HCT116 (cell line): ENCODE data around the gene SCGB1C2. TPM values are rescaled to one million over a fixed set of nuclear protein-coding genes. Genes with fewer than 3 reads are reported as not detected.
A peak's percentile ranks its signal among the peaks of the same experiment; 100 is the strongest.

Experiments used
- ATAC-seq: fragments of 200-7000 bp; cut with Tn5 transposase; 2 replicates; pipeline ENCODE4 v1.9.1; 2020; ENCODE audit warnings: mild to moderate bottlenecking, moderate library complexity
- BruUV-seq: library from RNA; stranded (reverse); fragments of 400-500 nt; replicated peaks from 2 replicates; lab custom pipeline; 2021; lab: Mats Ljungman, UMichigan
- CTCF ChIA-PET: fragments of 300-600 bp; sonication (Branson Sonifier 250); formaldehyde crosslinking; loops from one replicate; lab custom pipeline; 2021; ENCODE audit warnings: antibody characterized with exemption; lab: Charles Lee
- POLR2A ChIA-PET: fragments of 300-600, 350-600 bp; sonication (Branson Sonifier 250); formaldehyde crosslinking; loops from one replicate; lab custom pipeline; 2021; ENCODE audit warnings: antibody characterized with exemption; lab: Charles Lee
- RAD21 ChIA-PET, 2 experiments: fragments of 300-600 bp; sonication (Branson Sonifier 250); formaldehyde crosslinking; loops; one replicate each; lab custom pipeline; 2023; ENCODE audit warnings: low total read pairs in 2 of 2; ENCODE audit not compliant: uncharacterized antibody in 2 of 2, unreplicated experiment in 2 of 2, low non-redundant PET in 1 of 2; lab: Charles Lee
- DNase-seq: peaks from one replicate; pipeline ENCODE4 v3.0.0-alpha.2; 2010; ENCODE audit warnings: low read depth, low spot score
- H2AFZ ChIP-seq: fragments of 200-600 bp; shearing (Covaris generic), sonication (generic); 2 replicates; pipeline ENCODE4 v1.6.1; 2017; ENCODE audit warnings: low read depth, mixed run types, mixed read lengths, antibody characterized with exemption, low read length; ENCODE audit not compliant: poor library complexity, severe bottlenecking
- H3K27ac ChIP-seq: 2 replicates; pipeline ENCODE4 v1.5.1; 2012; ENCODE audit warnings: low read depth, low read length
- H3K27me3 ChIP-seq: fragments of 200-600 bp; sonication (generic); 2 replicates; pipeline ENCODE4 v1.6.1; 2016; ENCODE audit warnings: mixed run types, low read length, mixed read lengths; ENCODE audit not compliant: insufficient read depth
- H3K36me3 ChIP-seq, 2 experiments: fragments of 200-500 bp in 1 of 2; fragments of 200-600 bp in 1 of 2; sonication (Bioruptor generic) in 1 of 2; sonication (generic) in 1 of 2; 2 replicates each; pipeline versions ENCODE4 v1.5.1 to v1.6.1; 2014 to 2016; ENCODE audit warnings: low read length in 2 of 2, inconsistent platforms in 1 of 2, mixed read lengths in 1 of 2, mixed run types in 1 of 2; ENCODE audit not compliant: insufficient read depth in 2 of 2, control insufficient read depth in 1 of 2
- H3K4me1 ChIP-seq, 2 experiments: fragments of 200-600 bp in 1 of 2; sonication (generic) in 1 of 2; 2 replicates each; pipeline versions ENCODE4 v1.5.1 to v1.6.1; 2012 to 2017; ENCODE audit warnings: low read length in 2 of 2, inconsistent platforms in 1 of 2, mild to moderate bottlenecking in 1 of 2, mixed read lengths in 1 of 2, mixed run types in 1 of 2, moderate library complexity in 1 of 2; ENCODE audit not compliant: insufficient read depth in 2 of 2, control insufficient read depth in 1 of 2
- H3K4me2 ChIP-seq: fragments of 200-600 bp; sonication (generic); 2 replicates; pipeline ENCODE4 v1.6.1; 2017; ENCODE audit warnings: mixed run types, low read length, mixed read lengths
- H3K4me3 ChIP-seq, 2 experiments: fragments of 200-600 bp in 1 of 2; sonication (generic) in 1 of 2; replicated peaks in 1 of 2; 2 replicates each; pipeline ENCODE4 v1.5.1; 2011 to 2016; ENCODE audit warnings: low read length in 2 of 2, control low read depth in 1 of 2, low read depth in 1 of 2, mild to moderate bottlenecking in 1 of 2, mixed read lengths in 1 of 2, mixed run types in 1 of 2
- H3K79me2 ChIP-seq: fragments of 200-600 bp; sonication (generic); 2 replicates; pipeline ENCODE4 v1.6.1; 2017; ENCODE audit warnings: mild to moderate bottlenecking, mixed run types, low read length, moderate library complexity, mixed read lengths; ENCODE audit not compliant: insufficient read depth
- H3K9ac ChIP-seq: fragments of 200-600 bp; sonication (generic); 2 replicates; pipeline ENCODE4 v1.6.1; 2016; ENCODE audit warnings: low read length, mixed read lengths
- H3K9me2 ChIP-seq: fragments of 200-600 bp; sonication (generic), shearing (Covaris generic); 2 replicates; pipeline ENCODE4 v1.6.1; 2017; ENCODE audit warnings: mixed run types, mild to moderate bottlenecking, moderate library complexity; ENCODE audit not compliant: insufficient read depth
- H3K9me3 ChIP-seq, 2 experiments: fragments of 200-500 bp in 1 of 2; fragments of 200-600 bp in 1 of 2; sonication (Bioruptor generic) in 1 of 2; sonication (generic) in 1 of 2; 2 replicates each; pipeline ENCODE4 v1.6.1; 2014 to 2017; ENCODE audit warnings: low read length in 2 of 2, mixed read lengths in 2 of 2, inconsistent platforms in 1 of 2, low read depth in 1 of 2, mild to moderate bottlenecking in 1 of 2, mixed run types in 1 of 2, moderate library complexity in 1 of 2; ENCODE audit not compliant: control insufficient read depth in 1 of 2, insufficient read depth in 1 of 2
- H4K20me1 ChIP-seq: fragments of 200-600 bp; sonication (generic), shearing (Covaris generic); 2 replicates; pipeline ENCODE4 v1.6.1; 2017; ENCODE audit warnings: mixed run types, mild to moderate bottlenecking, moderate library complexity; ENCODE audit not compliant: insufficient read depth
- ATF3 ChIP-seq: IDR thresholded peaks from 2 replicates; pipeline ENCODE4 v1.6.1; 2012
- CBX3 ChIP-seq: IDR thresholded peaks from 2 replicates; pipeline ENCODE4 v1.6.1; 2012; ENCODE audit warnings: low read depth
- CEBPB ChIP-seq: IDR thresholded peaks from 2 replicates; pipeline ENCODE4 v1.6.1; 2012; ENCODE audit warnings: low read depth
- EGR1 ChIP-seq: IDR thresholded peaks from 2 replicates; pipeline ENCODE4 v1.6.1; 2012; ENCODE audit warnings: low read depth
- EZH2 ChIP-seq: fragments of 200-600 bp; sonication (generic); IDR thresholded peaks from 2 replicates; pipeline ENCODE4 v1.6.1; 2017; ENCODE audit warnings: antibody characterized with exemption, mixed run types
- EZH2phosphoT487 ChIP-seq: fragments of 200-600 bp; IDR thresholded peaks from 2 replicates; pipeline ENCODE4 v1.6.1; 2018; ENCODE audit warnings: antibody characterized with exemption, borderline replicate concordance
- FOSL1 ChIP-seq: IDR thresholded peaks from 2 replicates; pipeline ENCODE4 v1.6.1; 2012; ENCODE audit warnings: low read depth
- JUND ChIP-seq: IDR thresholded peaks from 2 replicates; pipeline ENCODE4 v1.6.1; 2012
- POLR2AphosphoS5 ChIP-seq: IDR thresholded peaks from 2 replicates; pipeline ENCODE4 v1.6.1; 2011; ENCODE audit warnings: mild to moderate bottlenecking, low read depth, low read length, moderate library complexity
- RAD21 ChIP-seq: IDR thresholded peaks from 2 replicates; pipeline ENCODE4 v1.6.1; 2012; ENCODE audit warnings: low read depth, mild to moderate bottlenecking
- SIN3A ChIP-seq: IDR thresholded peaks from 2 replicates; pipeline ENCODE4 v1.6.1; 2012; ENCODE audit warnings: low read depth
- SRF ChIP-seq: IDR thresholded peaks from 2 replicates; pipeline ENCODE4 v1.6.1; 2012; ENCODE audit warnings: low read depth
- YY1 ChIP-seq: IDR thresholded peaks from 2 replicates; pipeline ENCODE4 v1.6.1; 2011; ENCODE audit warnings: low read length, low read depth, moderate library complexity, mild to moderate bottlenecking; ENCODE audit not compliant: insufficient replicate concordance; ENCODE audit errors: extremely low read depth
- ZBTB33 ChIP-seq: IDR thresholded peaks from 2 replicates; pipeline ENCODE4 v1.6.1; 2011; ENCODE audit warnings: mild to moderate bottlenecking, low read length, moderate library complexity; ENCODE audit not compliant: insufficient replicate concordance; ENCODE audit errors: extremely low read depth
- ZFX ChIP-seq: fragments of 450-650 bp; IDR thresholded peaks from 2 replicates; pipeline ENCODE4 v1.6.1; 2017
- intact Hi-C: fragments of 100-400 bp; cut with micrococcal nuclease; formaldehyde crosslinking; loops from 2 replicates; pipeline ENCODE4 v1.10.0; 2022
- total RNA-seq: library from RNA; stranded (reverse); gene quantifications from one replicate; pipeline ENCODE4 v1.2.1, GENCODE V29; 2021; ENCODE audit not compliant: unreplicated experiment
- TF ChIP-seq, protein P1 (sequence below): IDR thresholded peaks from 2 replicates; pipeline ENCODE4 v1.6.1; 2012; ENCODE audit warnings: low read depth

The SCGB1C2 gene
- total RNA-seq, 1 experiment from 2014 or later: not detected

- H3K4me3 ChIP-seq: no peak overlapping the region
- no peak overlapping the region for H2AFZ ChIP-seq
- peaks cover 2 to 5% of the 10 kb centered on the region in 2 experiments; a peak in 1 of 4 replicates for H3K4me1 ChIP-seq
- no peaks in the 10 kb centered on the region for H3K9me3 ChIP-seq
- no peaks in the 10 kb centered on the region for H4K20me1 ChIP-seq
- ATAC-seq: no peak
- TF ChIP-seq POLR2AphosphoS5 (no peak), SIN3A (no peak), EZH2 (no peak), CBX3 (no peak), EGR1 (no peak), SRF (no peak), CEBPB (no peak), ZFX (no peak), JUND (no peak), YY1 (no peak), EZH2phosphoT487 (no peak), FOSL1 (no peak), RAD21 (no peak), ATF3 (no peak), ZBTB33 (no peak)
- TF ChIP-seq, protein P1, sequence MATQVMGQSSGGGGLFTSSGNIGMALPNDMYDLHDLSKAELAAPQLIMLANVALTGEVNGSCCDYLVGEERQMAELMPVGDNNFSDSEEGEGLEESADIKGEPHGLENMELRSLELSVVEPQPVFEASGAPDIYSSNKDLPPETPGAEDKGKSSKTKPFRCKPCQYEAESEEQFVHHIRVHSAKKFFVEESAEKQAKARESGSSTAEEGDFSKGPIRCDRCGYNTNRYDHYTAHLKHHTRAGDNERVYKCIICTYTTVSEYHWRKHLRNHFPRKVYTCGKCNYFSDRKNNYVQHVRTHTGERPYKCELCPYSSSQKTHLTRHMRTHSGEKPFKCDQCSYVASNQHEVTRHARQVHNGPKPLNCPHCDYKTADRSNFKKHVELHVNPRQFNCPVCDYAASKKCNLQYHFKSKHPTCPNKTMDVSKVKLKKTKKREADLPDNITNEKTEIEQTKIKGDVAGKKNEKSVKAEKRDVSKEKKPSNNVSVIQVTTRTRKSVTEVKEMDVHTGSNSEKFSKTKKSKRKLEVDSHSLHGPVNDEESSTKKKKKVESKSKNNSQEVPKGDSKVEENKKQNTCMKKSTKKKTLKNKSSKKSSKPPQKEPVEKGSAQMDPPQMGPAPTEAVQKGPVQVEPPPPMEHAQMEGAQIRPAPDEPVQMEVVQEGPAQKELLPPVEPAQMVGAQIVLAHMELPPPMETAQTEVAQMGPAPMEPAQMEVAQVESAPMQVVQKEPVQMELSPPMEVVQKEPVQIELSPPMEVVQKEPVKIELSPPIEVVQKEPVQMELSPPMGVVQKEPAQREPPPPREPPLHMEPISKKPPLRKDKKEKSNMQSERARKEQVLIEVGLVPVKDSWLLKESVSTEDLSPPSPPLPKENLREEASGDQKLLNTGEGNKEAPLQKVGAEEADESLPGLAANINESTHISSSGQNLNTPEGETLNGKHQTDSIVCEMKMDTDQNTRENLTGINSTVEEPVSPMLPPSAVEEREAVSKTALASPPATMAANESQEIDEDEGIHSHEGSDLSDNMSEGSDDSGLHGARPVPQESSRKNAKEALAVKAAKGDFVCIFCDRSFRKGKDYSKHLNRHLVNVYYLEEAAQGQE: no peak
- TF ChIP-seq, all 23 proteins: peak for 0
- Histone ChIP-seq H3K27ac (no peak overlapping the region), H3K27me3 (no peaks in the 10 kb centered on the region), H3K9me2 (no peaks in the 10 kb centered on the region), H3K79me2 (no peaks in the 10 kb centered on the region), H3K36me3 (no peaks in the 10 kb centered on the region), H3K9ac (no peak overlapping the region), H3K4me2 (no peak overlapping the region)
- intact Hi-C loops: no loop called here
- DNase-seq: no peak
- ChIA-PET RAD21 (no interaction called here), CTCF (no interaction called here), POLR2A (no interaction called here)
- BruUV-seq: TSS peak; percentile 51
Measured at GRCh38 chr17:146546-146945, 9.2 kb downstream of the SCGB1C2 start.
